T-cell (primary cell): ENCODE measurements around the gene FKBP10. TPM values are rescaled to one million over a fixed set of nuclear protein-coding genes. Genes with fewer than 3 reads are reported as not detected.

Experiments used
- ATAC-seq, 4 experiments: fragments of 200-7000 bp in 3 of 4; fragments of 150-1000 bp in 1 of 4; cut with Tn5 transposase; replicated peaks in 1 of 4; 1 replicate in 3 of 4; 2 replicates in 1 of 4; pipeline ENCODE4 v1.10.0; 2021; ENCODE audit warnings: moderate library complexity in 3 of 4, mild to moderate bottlenecking in 2 of 4, moderate number of reproducible peaks in 1 of 4
- CTCF ChIA-PET, 2 donors: fragments of 300-600 bp; sonication (Branson Sonifier 250); formaldehyde crosslinking; loops; one replicate each; lab custom pipeline; 2022; ENCODE audit warnings: antibody characterized with exemption in 2 of 2; lab: Charles Lee
- POLR2A ChIA-PET, 2 donors: fragments of 300-600 bp; sonication (Branson Sonifier 250); formaldehyde crosslinking; loops; one replicate each; lab custom pipeline; 2022; ENCODE audit warnings: antibody characterized with exemption in 2 of 2; lab: Charles Lee
- DNase-seq, 35 experiments: peaks; one replicate each; pipeline versions ENCODE4 v3.0.0 to v3.0.0-alpha.2; 2013 to 2023
- H3K27ac ChIP-seq: one replicate; pipeline ENCODE4 v1.5.1; 2013; ENCODE audit warnings: low read length
- H3K27me3 ChIP-seq, 2 experiments: replicated peaks in 1 of 2; 1 replicate in 1 of 2; 2 replicates in 1 of 2; pipeline versions ENCODE4 v1.6.1 to v1.7.0; 2013; ENCODE audit warnings: low read length in 1 of 2, mixed read lengths in 1 of 2; ENCODE audit not compliant: control insufficient read depth in 2 of 2, insufficient read depth in 2 of 2; ENCODE audit errors: extremely low read depth in 1 of 2
- H3K36me3 ChIP-seq, 2 donors: 1 replicate in 1 of 2; 2 replicates in 1 of 2; pipeline versions ENCODE4 v1.6.1 to v1.7.0; 2013; ENCODE audit warnings: low read length in 1 of 2; ENCODE audit not compliant: control insufficient read depth in 2 of 2, insufficient read depth in 1 of 2; ENCODE audit errors: extremely low read depth in 1 of 2
- H3K4me1 ChIP-seq, 2 experiments: 1 replicate in 1 of 2; 2 replicates in 1 of 2; pipeline versions ENCODE4 v1.6.1 to v1.7.0; 2013; ENCODE audit warnings: low read length in 2 of 2, mixed read lengths in 1 of 2; ENCODE audit not compliant: insufficient read depth in 2 of 2, control insufficient read depth in 1 of 2; ENCODE audit errors: extremely low read depth in 1 of 2
- H3K4me3 ChIP-seq, 2 donors: 1 replicate in 1 of 2; 2 replicates in 1 of 2; pipeline versions ENCODE4 v1.5.1 to v1.7.0; 2013; ENCODE audit warnings: mild to moderate bottlenecking in 2 of 2, low read length in 1 of 2, moderate library complexity in 1 of 2; ENCODE audit not compliant: control insufficient read depth in 1 of 2; ENCODE audit errors: extremely low read depth in 1 of 2
- H3K9me3 ChIP-seq: 2 replicates; pipeline ENCODE4 v1.7.0; 2013
- H3K27ac Mint-ChIP-seq, 2 donors: one replicate each; pipeline ENCODE4 v1.8.0; 2020 to 2021; ENCODE audit warnings: mild to moderate bottlenecking in 2 of 2, mixed read lengths in 2 of 2
- H3K27me3 Mint-ChIP-seq, 2 donors: one replicate each; pipeline ENCODE4 v1.8.0; 2021 to 2022; ENCODE audit warnings: mixed read lengths in 2 of 2
- H3K36me3 Mint-ChIP-seq: one replicate; pipeline ENCODE4 v1.8.0; 2021; ENCODE audit warnings: mixed read lengths
- H3K4me1 Mint-ChIP-seq, 3 donors: one replicate each; pipeline ENCODE4 v1.8.0; 2020 to 2022; ENCODE audit warnings: mixed read lengths in 3 of 3, mild to moderate bottlenecking in 1 of 3
- H3K4me3 Mint-ChIP-seq, 3 donors: one replicate each; pipeline ENCODE4 v1.8.0; 2020 to 2022; ENCODE audit warnings: mild to moderate bottlenecking in 3 of 3, mixed read lengths in 3 of 3, moderate library complexity in 3 of 3
- H3K9me3 Mint-ChIP-seq, 3 donors: one replicate each; pipeline ENCODE4 v1.8.0; 2020 to 2022; ENCODE audit warnings: mixed read lengths in 3 of 3
- WGBS: methylation state at CpG from one replicate; pipeline ENCODE4 v1.1.5; 2013; ENCODE audit warnings: missing lambda C conversion rate; ENCODE audit not compliant: insufficient coverage; 5-methylcytosine and 5-hydroxymethylcytosine counted together
- total RNA-seq, 35 experiments: library from RNA in 6 of 35; stranded (reverse) in 6 of 35; fragments of 120-200 nt in 1 of 35; gene quantifications; one replicate each; pipeline versions ENCODE4 v1.2.1 to v1.2.4 and lab custom pipeline; 2013 to 2026

The FKBP10 gene
- total RNA-seq, 5 donors from 2014 or later (not counting 1 experiment from before 2014, with no cell fraction given), result 0.49 to 1.3 (median 1.1) TPM; not detected in 1

- WGBS, result 100% methylated on average over 5 of the region's 10 CpGs
These were observed 16.5 kb upstream of the FKBP10 start for GRCh38 chr17:41796121-41796895.

GRCh38 chr17:41797377-41797776 is 15.4 kb upstream of the FKBP10 start:
- POLR2A ChIA-PET, result no interaction called here
- CTCF ChIA-PET, result interaction anchor here in 1 of 2 donors (0.7 kb wide), 2 partner anchors 32 to 59 kb away, joined by 3 to 7 read pairs; no protein-coding TSS in a partner anchor
- no peak overlapping the region for H3K27ac Mint-ChIP-seq

More at GRCh38 chr17:41796121-41796895, 16.5 kb upstream of the FKBP10 start:
- Histone ChIP-seq H3K9me3 (no peaks in the 10 kb centered on the region), H3K4me3 (no peak overlapping the region), H3K27me3 (peaks cover 0 to 26% of the 10 kb centered on the region in 2 experiments), H3K36me3 (no peaks in the 10 kb centered on the region), H3K4me1 (peaks cover 2 to 12% of the 10 kb centered on the region in 2 experiments), H3K27ac (no peak overlapping the region)
- ChIA-PET CTCF (no interaction called here), POLR2A (no interaction called here)
- Mint-ChIP-seq H3K27ac (no peak overlapping the region), H3K36me3 (no peaks in the 10 kb centered on the region), H3K4me1 (peaks cover 0 to under 1% (median 0%) of the 10 kb centered on the region in 3 donors), H3K9me3 (no peaks in the 10 kb centered on the region), H3K27me3 (peaks cover 0 to 3% of the 10 kb centered on the region in 2 donors), H3K4me3 (no peak overlapping the region)
- DNase-seq (no peak), ATAC-seq (peak in 1 of 4 experiments; percentile 24)

GRCh38 chr17:41799366-41799765 is 13.4 kb upstream of the FKBP10 start:
- H3K4me3 ChIP-seq, result no peak overlapping the region
- ChIA-PET POLR2A (interaction anchor here in 1 of 2 donors (0.5 to 0.7 kb wide), 2 partner anchors 62 to 70 kb away, joined by 3 to 7 read pairs; no protein-coding TSS in a partner anchor), CTCF (interaction anchor here (0.5 to 0.7 kb wide), 4 partner anchors 12 to 30 kb away, joined by 3 to 7 read pairs (median 4); no protein-coding TSS in a partner anchor)
- H3K27ac ChIP-seq, result no peak overlapping the region
- WGBS, result 97% methylated on average over 5 of the region's 8 CpGs
- no peak overlapping the region for H3K27ac Mint-ChIP-seq
- no peak overlapping the region for H3K4me3 Mint-ChIP-seq
- H3K27me3 Mint-ChIP-seq, result peaks cover 0 to 4% of the 10 kb centered on the region in 2 donors
- no peaks in the 10 kb centered on the region for H3K9me3 ChIP-seq
- DNase-seq (no peak), ATAC-seq (no peak)
- H3K4me1 ChIP-seq, result peaks cover 2 to 18% of the 10 kb centered on the region in 2 experiments
- H3K36me3 Mint-ChIP-seq, result no peaks in the 10 kb centered on the region
- no peaks in the 10 kb centered on the region for H3K9me3 Mint-ChIP-seq
- H3K4me1 Mint-ChIP-seq, result peaks cover 4 to 8% (median 4%) of the 10 kb centered on the region in 3 donors
- H3K27me3 ChIP-seq, result peaks cover 0 to 16% of the 10 kb centered on the region in 2 experiments
- H3K36me3 ChIP-seq, result no peaks in the 10 kb centered on the region

More at GRCh38 chr17:41797377-41797776, 15.4 kb upstream of the FKBP10 start:
- Histone ChIP-seq H3K4me1 (peaks cover 2 to 18% of the 10 kb centered on the region in 2 experiments), H3K9me3 (no peaks in the 10 kb centered on the region), H3K4me3 (no peak overlapping the region), H3K27ac (no peak overlapping the region), H3K36me3 (no peaks in the 10 kb centered on the region), H3K27me3 (peaks cover 0 to 24% of the 10 kb centered on the region in 2 experiments)
- Mint-ChIP-seq H3K9me3 (no peaks in the 10 kb centered on the region), H3K27me3 (peaks cover 0 to 4% of the 10 kb centered on the region in 2 donors), H3K4me1 (peaks cover 4 to 8% (median 4%) of the 10 kb centered on the region in 3 donors), H3K4me3 (no peak overlapping the region), H3K36me3 (no peaks in the 10 kb centered on the region)
- ATAC-seq (no peak), DNase-seq (no peak)
- WGBS, result 95% methylated on average over 2 of the region's 3 CpGs

GRCh38 chr17:41800601-41801373 is 12.0 kb upstream of the FKBP10 start:
- Histone ChIP-seq H3K36me3 (no peaks in the 10 kb centered on the region), H3K4me1 (peaks cover 2 to 18% of the 10 kb centered on the region in 2 experiments), H3K9me3 (no peaks in the 10 kb centered on the region), H3K27me3 (peaks cover 0 to 16% of the 10 kb centered on the region in 2 experiments), H3K27ac (no peak overlapping the region), H3K4me3 (no peak overlapping the region)
- 87% methylated on average over 7 of the region's 18 CpGs for WGBS
- H3K36me3 Mint-ChIP-seq, result no peaks in the 10 kb centered on the region
- H3K4me3 Mint-ChIP-seq, result no peak overlapping the region
- H3K27ac Mint-ChIP-seq, result no peak overlapping the region
- ChIA-PET POLR2A (no interaction called here), CTCF (interaction anchor here (0.6 to 1.5 kb wide), 6 partner anchors 20 to 310 kb away, joined by 3 to 8 read pairs (median 5); no protein-coding TSS in a partner anchor)
- ATAC-seq, result peak in 1 of 4 experiments; percentile 14
- peak in 2 of 35 experiments; percentile 22 to 49 for DNase-seq
- no peaks in the 10 kb centered on the region for H3K9me3 Mint-ChIP-seq
- peaks cover 4 to 8% (median 4%) of the 10 kb centered on the region in 3 donors for H3K4me1 Mint-ChIP-seq
- peaks cover 0 to 4% of the 10 kb centered on the region in 2 donors for H3K27me3 Mint-ChIP-seq

- peaks cover 4 to 8% (median 4%) of the 10 kb centered on the region in 3 donors for H3K4me1 Mint-ChIP-seq
- H3K27me3 Mint-ChIP-seq, result peaks cover 0 to 4% of the 10 kb centered on the region in 2 donors
- 43% methylated on average over 7 of the region's 14 CpGs for WGBS
- ChIA-PET CTCF (interaction anchor here (0.6 to 1.5 kb wide), 8 partner anchors 10 to 986 kb away, joined by 3 to 8 read pairs (median 4); partner anchors contain the start of gene P3H4 (in 1 of the 2)), POLR2A (interaction anchor here in 1 of 2 donors (0.6 kb wide), 1 partner anchor 8 kb away, joined by 3 read pairs; no protein-coding TSS in a partner anchor)
- no peaks in the 10 kb centered on the region for H3K9me3 Mint-ChIP-seq
- no peaks in the 10 kb centered on the region for H3K36me3 ChIP-seq
- H3K27ac ChIP-seq, result no peak overlapping the region
- peak; percentile 28 to 85 (median 66) for DNase-seq
- H3K36me3 Mint-ChIP-seq, result no peaks in the 10 kb centered on the region
- ATAC-seq, result peak; percentile 79 to 88 (median 86)
- peaks cover 0 to 16% of the 10 kb centered on the region in 2 experiments for H3K27me3 ChIP-seq
- no peak overlapping the region for H3K27ac Mint-ChIP-seq
- peaks cover 2 to 18% of the 10 kb centered on the region in 2 experiments for H3K4me1 ChIP-seq
- H3K9me3 ChIP-seq, result no peaks in the 10 kb centered on the region
- H3K4me3 ChIP-seq, result no peak overlapping the region
- no peak overlapping the region for H3K4me3 Mint-ChIP-seq
These were observed 11.2 kb upstream of the FKBP10 start for GRCh38 chr17:41801374-41802271.
